Endothelial cell of umbilical vein (primary cell): ENCODE data around the gene SLC39A3. TPM values are rescaled to one million over a fixed set of nuclear protein-coding genes. Genes with fewer than 3 reads are reported as not detected.

Experiments used
- BruUV-seq: library from RNA; stranded (reverse); fragments of 400-500 nt; replicated peaks from 2 replicates; lab custom pipeline; 2021; lab: Mats Ljungman, UMichigan
- CTCF ChIA-PET: fragments of 300-600, 350-600 bp; sonication (Branson Sonifier 250); formaldehyde crosslinking; loops from one replicate; lab custom pipeline; 2021; ENCODE audit warnings: antibody characterized with exemption, inconsistent platforms; lab: Charles Lee
- POLR2A ChIA-PET: fragments of 300-600, 350-600 bp; sonication (Branson Sonifier 250); formaldehyde crosslinking; loops from one replicate; lab custom pipeline; 2021; ENCODE audit warnings: antibody characterized with exemption, inconsistent platforms; lab: Charles Lee
- DNase-seq: peaks from one replicate; pipeline ENCODE4 v3.0.0-alpha.2; 2011; ENCODE audit warnings: low read depth, low spot score
- FAIRE-seq: peaks from 2 replicates; lab custom pipeline; 2011; peaks lifted over from hg19 to GRCh38; lab: Jason Lieb, UNC
- H2AFZ ChIP-seq: 2 replicates; pipeline ENCODE4 v1.6.0; 2012; ENCODE audit warnings: low read depth, low read length, control low read depth, inconsistent platforms
- H3K27ac ChIP-seq: 2 replicates; pipeline ENCODE4 v1.5.1; 2011; ENCODE audit warnings: low read depth, mild to moderate bottlenecking, control low read depth, low read length, moderate library complexity; ENCODE audit not compliant: insufficient read depth
- H3K27me3 ChIP-seq, 2 experiments: 2 replicates each; pipeline versions ENCODE4 v1.6.0 to v1.6.1; 2011; ENCODE audit warnings: low read length in 2 of 2, mixed read lengths in 1 of 2; ENCODE audit not compliant: control insufficient read depth in 2 of 2, insufficient read depth in 2 of 2
- H3K36me3 ChIP-seq, 2 experiments: 2 replicates in 1 of 2; 3 replicates in 1 of 2; pipeline ENCODE4 v1.5.1; 2011; ENCODE audit warnings: low read length in 2 of 2, mild to moderate bottlenecking in 1 of 2, moderate library complexity in 1 of 2; ENCODE audit not compliant: control insufficient read depth in 2 of 2, insufficient read depth in 2 of 2; ENCODE audit errors: extremely low read depth in 1 of 2
- H3K4me1 ChIP-seq: 3 replicates; pipeline ENCODE4 v1.5.1; 2011; ENCODE audit warnings: mild to moderate bottlenecking, low read length; ENCODE audit not compliant: control insufficient read depth, insufficient read depth; ENCODE audit errors: extremely low read depth
- H3K4me2 ChIP-seq: 2 replicates; pipeline ENCODE4 v1.6.1; 2011; ENCODE audit warnings: low read length, control low read depth, mixed read lengths; ENCODE audit not compliant: insufficient read depth
- H3K4me3 ChIP-seq, 3 experiments: fragments of 200-600 bp in 1 of 3; sonication (generic), shearing (Covaris generic) in 1 of 3; replicated peaks in 1 of 3; 2 replicates each; pipeline ENCODE4 v1.5.1; 2011 to 2016; ENCODE audit warnings: control low read depth in 3 of 3, low read length in 3 of 3, mild to moderate bottlenecking in 2 of 3, inconsistent platforms in 1 of 3, low read depth in 1 of 3, moderate library complexity in 1 of 3; ENCODE audit not compliant: insufficient read depth in 1 of 3
- H3K79me2 ChIP-seq: 2 replicates; pipeline ENCODE4 v1.6.0; 2012; ENCODE audit warnings: low read length, inconsistent platforms; ENCODE audit not compliant: control insufficient read depth, insufficient read depth
- H3K9ac ChIP-seq: replicated peaks from 2 replicates; pipeline ENCODE3; 2011; ENCODE audit warnings: low read length, control low read depth; ENCODE audit not compliant: insufficient read depth; ENCODE audit errors: extremely low read depth
- H3K9me1 ChIP-seq: replicated peaks from 3 replicates; pipeline ENCODE4 v1.6.0; 2011; ENCODE audit warnings: mild to moderate bottlenecking, low read length; ENCODE audit not compliant: control insufficient read depth, insufficient read depth; ENCODE audit errors: extremely low read depth
- H3K9me3 ChIP-seq: replicated peaks from 2 replicates; pipeline ENCODE4 v1.5.1; 2012; ENCODE audit warnings: low read length, inconsistent platforms; ENCODE audit not compliant: control insufficient read depth, insufficient read depth
- H4K20me1 ChIP-seq: replicated peaks from 2 replicates; pipeline ENCODE3; 2011; ENCODE audit warnings: mild to moderate bottlenecking, low read length; ENCODE audit not compliant: control insufficient read depth, insufficient read depth; ENCODE audit errors: extremely low read depth
- EZH2 ChIP-seq: IDR thresholded peaks from 2 replicates; pipeline ENCODE4 v1.6.1; 2012; ENCODE audit warnings: borderline replicate concordance, low read depth, mild to moderate bottlenecking, moderate library complexity, low read length, inconsistent platforms; ENCODE audit not compliant: severe bottlenecking
- FOS ChIP-seq: IDR thresholded peaks from 2 replicates; pipeline ENCODE4 v1.6.1; 2011; ENCODE audit warnings: mild to moderate bottlenecking, low read length, moderate library complexity, borderline replicate concordance; ENCODE audit not compliant: insufficient read depth
- GATA2 ChIP-seq: IDR thresholded peaks from 2 replicates; pipeline ENCODE4 v1.7.0; 2011; ENCODE audit warnings: low read depth, mild to moderate bottlenecking, moderate library complexity, mixed read lengths, low read length; ENCODE audit not compliant: insufficient read length, insufficient read depth
- JUN ChIP-seq: IDR thresholded peaks from 2 replicates; pipeline ENCODE4 v1.6.1; 2011; ENCODE audit warnings: borderline replicate concordance, low read depth; ENCODE audit not compliant: insufficient read length, insufficient read depth
- MYC ChIP-seq: IDR thresholded peaks from one replicate; pipeline ENCODE4 v1.6.1; 2011; ENCODE audit warnings: mild to moderate bottlenecking, low read depth, low read length
- POLR2A ChIP-seq: IDR thresholded peaks from 2 replicates; pipeline ENCODE4 v1.6.1; 2012; ENCODE audit warnings: low read depth, mild to moderate bottlenecking, control low read depth, low read length
- POLR2AphosphoS5 ChIP-seq: IDR thresholded peaks from 2 replicates; pipeline ENCODE4 v1.6.1; 2012; ENCODE audit warnings: low read depth, mild to moderate bottlenecking, control low read depth, low read length, moderate library complexity; ENCODE audit not compliant: insufficient read depth
- dilution Hi-C: fragments of 300-500 bp; cut with MboI; formaldehyde crosslinking; loops from one replicate; pipeline ENCODE4 v1.15.0; 2019; ENCODE audit warnings: low sequenced_read_pairs; ENCODE audit not compliant: extremely low pct_ligation_motif_present
- intact Hi-C: fragments of 100-400 bp; cut with micrococcal nuclease; formaldehyde crosslinking; loops from one replicate; pipeline ENCODE4 v1.10.0; 2022
- polyA plus RNA-seq, 4 experiments: library from polyadenylated mRNA; depleted of rRNA in 3 of 4; stranded (reverse) in 3 of 4; unstranded in 1 of 4; fragments of >200 nt; gene quantifications; 2 replicates each; pipeline versions ENCODE4 v1.2.1 to v1.2.3, GENCODE V29; 2011 to 2012; ENCODE audit warnings: missing spikeins in 1 of 4
- total RNA-seq: library from RNA; stranded (reverse); gene quantifications from 2 replicates; pipeline ENCODE4 v1.2.3, GENCODE V29; 2021
- TF ChIP-seq, protein P1 (sequence below), 2 donors: IDR thresholded peaks; 1 replicate in 1 of 2; 2 replicates in 1 of 2; pipeline ENCODE4 v1.5.1; 2011; ENCODE audit warnings: low read length in 2 of 2, mild to moderate bottlenecking in 2 of 2, moderate library complexity in 2 of 2, control low read depth in 1 of 2, inconsistent platforms in 1 of 2, low read depth in 1 of 2; ENCODE audit not compliant: insufficient read depth in 1 of 2; ENCODE audit errors: extremely low read depth in 1 of 2
- TF ChIP-seq, protein P2 (sequence below): IDR thresholded peaks from 2 replicates; pipeline ENCODE4 v1.6.1; 2011; ENCODE audit not compliant: insufficient read depth, insufficient read length

SLC39A3 gene
- total and polyA plus RNA-seq, 2 donors (not counting 3 experiments of a cell fraction or from before 2014, with no cell fraction given) = 28.0 to 43.1 TPM

DNA sequence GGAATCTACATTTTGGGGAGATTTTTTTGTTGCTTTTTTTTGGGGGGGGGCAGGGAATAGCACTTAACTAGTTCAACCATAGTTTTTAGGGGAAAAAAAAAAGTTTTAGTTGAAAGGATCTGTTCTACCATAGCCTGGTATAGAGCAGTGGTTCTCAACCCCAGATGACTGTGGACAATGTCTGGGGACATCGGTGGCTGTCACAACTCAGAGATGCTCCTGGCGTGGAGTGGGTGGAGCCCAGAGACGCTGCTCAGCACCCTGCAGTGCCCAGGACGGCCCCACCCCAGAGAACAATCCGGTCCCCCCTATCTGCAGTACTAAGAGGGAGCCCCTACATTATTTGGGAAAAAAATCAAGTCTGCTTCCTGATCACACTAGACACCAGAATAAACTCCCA is 45.6 kb downstream of the SLC39A3 start:
- Histone ChIP-seq H3K9me3 (no peaks in the 10 kb centered on the region), H3K4me3 (no peak overlapping the region), H4K20me1 (no peaks in the 10 kb centered on the region), H3K79me2 (no peaks in the 10 kb centered on the region), H3K4me1 (peaks cover 10% of the 10 kb centered on the region), H2AFZ (no peak overlapping the region), H3K4me2 (no peak overlapping the region), H3K36me3 (no peaks in the 10 kb centered on the region), H3K27ac (no peak overlapping the region), H3K27me3 (no peaks in the 10 kb centered on the region), H3K9ac (no peak overlapping the region), H3K9me1 (no peaks in the 10 kb centered on the region)
- DNase-seq = no peak
- no peak for TF ChIP-seq GATA2
- TF ChIP-seq EZH2 = no peak
- no peak for TF ChIP-seq MYC
- TF ChIP-seq, protein P1, sequence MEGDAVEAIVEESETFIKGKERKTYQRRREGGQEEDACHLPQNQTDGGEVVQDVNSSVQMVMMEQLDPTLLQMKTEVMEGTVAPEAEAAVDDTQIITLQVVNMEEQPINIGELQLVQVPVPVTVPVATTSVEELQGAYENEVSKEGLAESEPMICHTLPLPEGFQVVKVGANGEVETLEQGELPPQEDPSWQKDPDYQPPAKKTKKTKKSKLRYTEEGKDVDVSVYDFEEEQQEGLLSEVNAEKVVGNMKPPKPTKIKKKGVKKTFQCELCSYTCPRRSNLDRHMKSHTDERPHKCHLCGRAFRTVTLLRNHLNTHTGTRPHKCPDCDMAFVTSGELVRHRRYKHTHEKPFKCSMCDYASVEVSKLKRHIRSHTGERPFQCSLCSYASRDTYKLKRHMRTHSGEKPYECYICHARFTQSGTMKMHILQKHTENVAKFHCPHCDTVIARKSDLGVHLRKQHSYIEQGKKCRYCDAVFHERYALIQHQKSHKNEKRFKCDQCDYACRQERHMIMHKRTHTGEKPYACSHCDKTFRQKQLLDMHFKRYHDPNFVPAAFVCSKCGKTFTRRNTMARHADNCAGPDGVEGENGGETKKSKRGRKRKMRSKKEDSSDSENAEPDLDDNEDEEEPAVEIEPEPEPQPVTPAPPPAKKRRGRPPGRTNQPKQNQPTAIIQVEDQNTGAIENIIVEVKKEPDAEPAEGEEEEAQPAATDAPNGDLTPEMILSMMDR (IDR thresholded peaks at IDR 0.05; ENCODE audit: extremely low read depth in 1 of 2, insufficient read depth in 1 of 2, low read depth in 1 of 2, low read length in 2 of 2) = no peak
- no peak for TF ChIP-seq POLR2A
- no peak for TF ChIP-seq FOS
- TF ChIP-seq JUN = no peak
- TF ChIP-seq, protein P2, sequence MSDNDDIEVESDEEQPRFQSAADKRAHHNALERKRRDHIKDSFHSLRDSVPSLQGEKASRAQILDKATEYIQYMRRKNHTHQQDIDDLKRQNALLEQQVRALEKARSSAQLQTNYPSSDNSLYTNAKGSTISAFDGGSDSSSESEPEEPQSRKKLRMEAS = no peak
- no peak for TF ChIP-seq POLR2AphosphoS5
- dilution Hi-C loops = loop anchor here (10.0 kb wide), 1 partner anchor 61 kb away; no protein-coding TSS in a partner anchor
- POLR2A ChIA-PET = no interaction called here
- CTCF ChIA-PET = no interaction called here
- intact Hi-C loops = no loop called here
- BruUV-seq = no TSS peak
- no peak for FAIRE-seq
